ENCODE results near the gene SH3RF3.

- TF ChIP-seq CTCF (IDR thresholded peaks at IDR 0.05), result no peak
- no peak for TF ChIP-seq POLR2A (IDR thresholded peaks at IDR 0.05)
- TF ChIP-seq POLR2AphosphoS5 (IDR thresholded peaks at IDR 0.05), result no peak
Measured at GRCh38 chr2:109379507-109379906, 250.5 kb downstream of the SH3RF3 start.

Measured in breast epithelium (tissue), 3 donors.